GM18505 (cell line): ENCODE measurements around the gene S100B.
"Not testable (repeated sequence)": the region's sequence is repeated elsewhere in the genome, so short reads cannot be mapped to it uniquely, and the experiment has no call there.

Experiments used
- ATAC-seq: cut with Tn5 transposase; IDR thresholded peaks from one replicate; pipeline ENCODE4 v1.9.1; 2021; ENCODE audit not compliant: unreplicated experiment
- POLR2A ChIP-seq: IDR thresholded peaks from 4 replicates; pipeline ENCODE4 v1.6.1; 2011; ENCODE audit warnings: borderline replicate concordance; ENCODE audit not compliant: insufficient read depth, insufficient read length; ENCODE audit errors: extremely low read depth

S100B gene

DNA sequence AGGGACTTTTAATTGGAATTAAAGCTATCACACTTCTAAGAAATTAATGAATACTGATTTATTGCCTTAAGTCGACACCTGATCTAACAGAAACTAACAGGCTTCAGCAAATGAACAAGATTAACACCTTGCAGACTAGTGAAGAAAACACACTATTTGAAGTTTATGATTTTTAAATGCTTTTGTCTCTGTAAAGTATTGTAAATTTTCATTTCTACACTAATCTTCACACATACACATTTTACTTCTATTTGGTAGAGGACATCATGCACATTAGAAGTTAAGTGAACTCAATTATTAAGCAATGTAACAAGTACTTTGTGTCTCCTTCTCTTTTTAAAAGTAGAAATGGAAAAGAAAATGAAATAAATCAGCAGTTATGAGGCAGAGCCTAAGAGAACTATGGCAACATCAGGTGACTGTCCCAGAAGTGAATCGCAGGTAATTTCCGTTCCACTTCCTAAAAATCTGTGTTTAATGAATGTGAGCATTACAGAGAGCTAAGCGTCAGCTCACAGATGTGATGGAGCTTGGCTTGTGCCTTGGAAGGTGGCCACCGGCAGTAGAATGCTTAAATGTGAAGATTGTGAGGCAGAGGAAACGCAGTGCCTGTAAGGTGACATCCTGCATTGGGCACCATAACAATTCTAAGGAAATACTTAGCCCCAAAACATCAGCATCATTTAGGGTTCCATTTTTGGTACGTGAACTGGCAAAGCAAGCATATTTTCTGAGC lies 31.8 kb upstream of the S100B start:
- TF ChIP-seq POLR2A: no peak
- no peak for ATAC-seq

DNA sequence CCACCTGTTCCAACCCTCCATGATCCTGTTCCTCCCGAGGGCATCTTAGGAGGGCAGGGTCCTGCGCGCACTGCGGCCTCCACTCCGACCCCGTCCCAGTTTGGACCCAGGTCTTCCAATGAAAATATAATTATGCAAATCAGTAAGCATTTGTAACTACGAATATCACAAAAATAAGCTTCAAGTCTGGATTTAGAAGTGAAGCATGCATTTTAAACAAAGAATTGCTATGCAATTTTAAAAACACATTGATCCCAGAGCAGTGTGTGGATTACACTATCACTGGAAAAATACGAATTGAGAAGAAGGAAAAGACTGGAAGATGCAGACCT lies 31.3 kb upstream of the S100B start:
- TF ChIP-seq POLR2A: no peak
- ATAC-seq: no peak

DNA sequence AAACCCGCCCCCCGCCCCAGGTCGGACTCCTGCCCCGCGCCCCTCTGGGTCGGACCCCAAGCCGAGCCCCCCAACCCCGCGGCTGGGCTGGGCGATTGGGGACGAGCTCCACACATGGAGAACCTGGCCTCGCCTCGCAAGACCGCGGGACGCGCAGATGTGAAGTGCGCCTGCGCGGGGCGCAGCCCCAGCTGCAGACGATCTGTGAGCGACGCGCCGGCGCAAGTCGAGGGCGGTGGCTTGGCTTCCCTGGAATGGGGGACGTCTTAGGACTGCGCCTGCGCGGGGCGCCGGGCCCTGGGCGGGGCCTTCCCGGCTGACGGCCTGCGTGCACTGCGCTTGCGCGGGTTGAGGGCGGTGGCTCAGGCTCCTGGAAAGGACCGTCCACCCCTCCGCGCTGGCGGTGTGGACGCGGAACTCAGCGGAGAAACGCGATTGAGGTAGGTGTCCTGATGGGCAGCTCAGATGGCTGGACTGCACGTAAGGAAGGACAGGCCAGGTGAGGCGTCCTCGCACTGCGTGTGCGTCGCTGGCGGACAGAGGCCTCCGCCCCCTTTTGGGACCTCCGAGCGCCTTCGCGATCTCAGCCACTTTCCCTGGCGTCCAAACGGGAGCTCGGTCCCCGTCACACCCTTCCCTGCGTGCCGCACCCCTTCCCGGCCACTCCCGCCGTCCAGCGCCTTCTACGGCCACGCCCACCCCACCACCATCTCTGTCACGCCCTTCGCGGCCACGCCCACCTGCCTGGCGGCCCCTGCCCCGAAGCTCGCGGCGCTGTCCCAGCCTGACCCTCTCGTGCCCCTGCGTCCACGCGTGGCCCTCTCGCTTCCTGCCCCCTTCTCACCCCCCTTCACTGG lies 30.7 kb upstream of the S100B start, which contains the start of gene PRMT2:
PRMT2 (plus strand) TSS at position 351 of the 857 bp plus-strand sequence. CDS start 1,278 bp downstream, outside the sequence.
- peak; percentile 90 for ATAC-seq
- peak; percentile 96 for TF ChIP-seq POLR2A

DNA sequence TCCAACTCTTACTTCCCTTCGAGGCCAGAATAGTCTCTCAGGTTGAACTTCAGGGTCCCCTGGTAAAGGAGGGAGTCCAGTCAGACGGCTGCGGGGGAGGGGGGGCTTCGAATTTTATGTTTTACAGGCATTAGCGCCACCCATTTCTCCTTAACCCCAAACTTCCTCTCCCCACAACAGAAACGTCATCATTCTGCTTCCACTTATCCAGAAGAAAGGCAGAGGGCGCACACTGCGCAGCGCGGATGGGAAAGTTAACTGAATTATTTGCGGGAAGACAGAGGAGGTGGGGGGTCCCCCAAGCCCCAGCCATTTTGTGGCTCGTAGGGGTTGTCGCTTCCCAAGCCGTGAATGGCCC lies 30.1 kb upstream of the S100B start:
- TF ChIP-seq POLR2A: no peak
- peak; percentile 9 for ATAC-seq

DNA sequence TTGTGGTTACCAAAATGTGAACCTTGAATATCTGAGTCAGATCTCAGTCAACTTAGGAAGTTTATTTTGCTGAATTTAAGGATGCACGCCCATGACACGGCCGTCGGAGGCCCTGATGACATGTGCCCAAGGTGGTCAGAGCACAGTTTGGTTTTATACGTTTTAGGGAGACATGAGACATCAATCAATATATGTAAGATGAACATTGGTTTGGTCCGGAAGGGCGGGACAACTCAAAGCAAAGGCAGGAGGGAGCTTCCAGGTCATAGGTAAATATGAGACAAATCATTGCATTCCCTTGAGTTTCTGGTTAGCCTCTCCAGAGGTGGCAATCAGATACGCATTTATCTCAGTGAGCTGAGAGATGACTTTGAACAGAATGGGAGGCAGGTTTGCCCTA lies 29.5 kb upstream of the S100B start:
- ATAC-seq: no peak
- no peak for TF ChIP-seq POLR2A

DNA sequence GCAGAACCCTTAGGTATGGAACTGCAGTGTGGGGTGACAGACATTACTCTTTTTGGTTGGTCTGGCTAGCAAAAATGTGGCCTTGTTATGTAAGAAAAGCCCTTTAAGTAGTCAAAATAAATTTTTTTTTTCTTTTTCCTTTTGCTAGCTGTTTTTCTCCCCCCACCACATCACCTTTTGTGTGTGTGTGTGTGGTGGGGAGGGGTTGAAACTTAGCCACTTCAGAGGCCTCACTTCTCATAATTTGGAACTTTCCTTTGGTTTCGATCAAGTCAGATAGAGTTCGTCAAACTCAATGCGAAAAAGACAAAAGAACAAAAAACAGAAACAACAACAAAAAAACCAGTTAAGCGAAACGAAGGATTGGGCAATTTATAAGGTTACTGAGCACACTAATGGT lies 28.7 kb upstream of the S100B start:
- TF ChIP-seq POLR2A: no peak
- ATAC-seq: no peak

DNA sequence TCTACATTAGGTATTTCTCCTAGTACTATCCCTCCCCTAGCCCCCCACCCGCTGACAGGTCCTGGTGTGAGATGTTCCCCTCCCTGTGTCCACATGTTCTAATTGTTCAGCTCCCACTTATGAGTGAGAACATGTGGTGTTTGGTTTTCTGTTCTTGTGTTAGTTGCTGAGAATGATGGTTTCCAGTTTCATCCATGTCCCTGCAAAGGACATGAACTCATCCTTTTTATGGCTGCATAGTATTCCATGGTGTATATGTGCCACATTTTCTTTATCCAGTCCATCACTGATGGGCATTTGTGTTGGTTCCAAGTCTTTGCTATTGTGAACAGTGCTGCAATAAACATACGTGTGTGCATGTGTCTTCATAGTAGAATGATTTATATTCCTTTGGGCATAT lies 26.0 kb upstream of the S100B start:
- ATAC-seq: not testable (repeated sequence)

DNA sequence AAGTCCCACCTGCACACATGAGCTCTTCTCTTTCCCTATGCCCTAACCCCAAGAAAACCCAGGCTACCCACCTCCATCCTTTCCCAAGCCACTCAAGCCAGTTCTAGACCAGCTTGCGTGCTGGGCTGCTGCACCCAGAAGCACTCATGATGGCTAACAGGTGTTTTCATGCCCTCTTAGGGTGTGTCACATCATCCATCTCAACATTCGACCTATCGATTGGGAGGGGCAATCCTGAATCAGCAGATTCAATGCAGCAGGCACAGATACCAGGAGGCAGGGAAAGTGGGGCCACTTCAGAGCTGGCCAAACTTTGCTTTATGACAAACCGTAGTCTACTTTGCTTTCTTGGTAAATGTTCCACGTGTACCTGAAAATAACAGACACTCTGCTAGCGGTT lies 24.0 kb upstream of the S100B start:
- ATAC-seq: no peak
- no peak for TF ChIP-seq POLR2A

DNA sequence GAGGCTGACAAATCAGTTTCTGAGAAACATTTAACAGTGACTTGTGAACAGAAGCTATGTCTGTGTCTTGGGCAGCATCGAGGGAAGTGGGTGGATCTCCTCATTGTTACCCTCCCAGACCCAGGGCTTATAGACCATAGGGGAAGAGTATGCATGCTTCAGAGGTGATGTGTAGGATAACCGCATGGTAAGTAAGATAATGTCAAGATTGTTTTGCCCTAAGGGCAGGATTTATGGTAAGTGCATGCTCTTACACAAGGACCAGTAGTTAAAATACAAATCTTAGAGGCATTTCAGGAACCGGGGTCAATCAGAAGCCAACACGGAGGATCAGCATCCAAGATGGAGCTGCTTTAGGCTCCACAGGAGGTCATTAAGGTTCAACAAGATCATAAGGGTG lies 22.8 kb upstream of the S100B start:
- no peak for TF ChIP-seq POLR2A

DNA sequence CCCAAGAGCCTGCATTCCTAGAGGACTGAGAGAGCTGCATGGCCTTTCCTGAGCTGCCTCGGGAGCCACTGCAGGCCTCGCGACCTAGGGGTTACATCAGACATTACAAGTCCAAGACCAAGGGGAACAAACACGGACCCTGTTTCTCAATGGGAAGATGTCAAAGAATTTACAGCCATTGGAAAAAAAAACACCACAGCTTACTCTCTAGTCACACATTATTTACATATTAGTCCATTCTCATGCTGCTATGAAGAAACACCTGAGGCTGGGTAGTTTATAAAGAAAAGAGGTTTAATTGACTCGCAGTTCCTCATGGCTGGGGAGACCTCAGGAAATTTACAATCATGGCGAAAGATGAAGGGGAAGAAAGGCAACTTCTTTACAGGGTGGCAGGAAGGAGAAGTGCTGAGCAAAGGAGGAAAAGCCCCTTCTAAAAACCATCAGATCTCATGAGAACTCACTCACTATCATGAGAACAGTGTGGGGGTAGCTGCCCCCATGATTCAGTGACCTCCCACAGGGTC lies 22.2 kb upstream of the S100B start:
- no peak for ATAC-seq
- no peak for TF ChIP-seq POLR2A

More for the DNA sequence above, 22.8 kb upstream of the S100B start:
- ATAC-seq: no peak

DNA sequence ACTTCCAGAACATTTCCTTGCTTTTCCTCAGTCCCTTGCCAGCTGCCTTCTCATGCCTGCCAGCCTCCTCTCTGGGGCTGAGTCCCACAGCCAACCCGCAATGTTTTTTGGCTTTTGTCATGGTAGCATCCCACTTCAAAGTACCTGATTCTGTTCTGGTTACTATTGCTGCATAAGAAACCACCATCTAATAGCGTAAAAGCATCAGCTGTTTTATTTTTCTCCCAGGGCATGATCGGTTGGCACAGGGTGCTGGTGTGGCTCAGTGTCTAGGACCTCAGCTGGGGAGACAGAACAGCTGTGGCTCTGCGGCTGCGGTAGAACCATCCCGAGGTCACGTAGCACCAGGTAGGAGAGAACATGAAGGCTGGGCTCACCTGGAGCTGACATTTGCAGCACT lies 21.7 kb upstream of the S100B start:
- no peak for ATAC-seq
- TF ChIP-seq POLR2A: no peak

DNA sequence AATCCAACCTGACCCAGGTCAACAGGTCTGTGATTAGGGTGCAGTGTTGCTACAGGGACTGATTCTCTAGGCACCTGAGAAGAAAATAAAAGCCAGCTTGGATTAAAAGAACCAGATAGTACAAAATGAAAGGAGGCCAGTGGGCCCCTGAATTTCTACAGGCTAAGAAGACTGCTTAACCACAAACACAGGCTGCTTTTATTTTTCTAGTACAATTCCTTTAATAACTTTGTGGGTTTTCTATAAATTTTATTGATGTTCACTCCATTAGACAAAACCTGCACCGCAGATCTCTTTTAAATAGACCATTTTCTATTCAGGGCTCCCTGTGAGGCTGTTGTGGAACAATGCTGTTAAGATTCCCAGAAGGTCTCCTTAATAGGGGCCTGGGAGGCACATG lies 20.9 kb upstream of the S100B start:
- no peak for TF ChIP-seq POLR2A
- no peak for ATAC-seq

DNA sequence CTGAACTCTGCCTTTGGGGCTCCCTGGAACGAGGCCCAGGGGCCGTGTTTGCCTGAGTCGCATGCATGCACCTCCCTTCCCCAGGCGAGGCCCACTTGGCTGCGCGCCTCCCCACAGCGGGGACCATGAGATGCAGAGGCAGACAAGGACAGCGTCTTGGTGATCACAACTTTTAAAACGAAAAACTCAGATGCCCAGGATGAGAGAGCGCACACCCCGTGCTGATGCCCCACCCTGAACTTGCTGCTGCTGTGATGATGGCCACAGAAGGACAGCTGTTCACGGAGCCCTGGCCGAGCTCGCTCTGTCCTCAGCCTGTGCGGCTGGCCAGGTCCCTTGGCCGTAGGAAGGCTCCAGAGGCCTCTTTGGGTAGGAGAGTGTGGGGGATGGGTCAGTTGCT lies 19.2 kb upstream of the S100B start:
- no peak for ATAC-seq
- no peak for TF ChIP-seq POLR2A

DNA sequence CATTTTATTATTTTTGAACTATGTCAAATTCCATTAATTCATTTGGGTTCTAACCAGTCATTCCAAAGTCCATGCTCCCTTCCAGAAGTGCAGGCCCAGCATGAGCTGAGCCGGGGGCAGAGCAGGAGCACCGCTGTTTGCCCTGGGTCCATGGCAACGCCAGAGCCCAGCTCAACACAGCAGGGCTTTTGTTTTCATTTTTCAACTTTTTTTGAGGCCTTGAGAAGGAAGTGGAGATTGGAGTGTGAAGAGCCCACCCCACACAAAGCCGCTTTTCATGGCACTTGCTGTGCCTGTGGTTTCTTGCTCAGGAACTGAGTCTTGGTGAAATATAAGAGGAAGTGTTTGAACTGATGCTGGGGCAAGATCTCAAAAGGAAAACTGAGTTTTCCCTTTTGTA lies 17.3 kb upstream of the S100B start:
- TF ChIP-seq POLR2A: no peak
- no peak for ATAC-seq
